Lower leg skin (tissue), 4 donors: ENCODE measurements around the gene DUSP5. TPM values are rescaled to one million over a fixed set of nuclear protein-coding genes. Genes with fewer than 3 reads are reported as not detected.
A peak's percentile ranks its signal among the peaks of the same experiment; 100 is the strongest.
"Not testable (repeated sequence)": the region's sequence is repeated elsewhere in the genome, so short reads cannot be mapped to it uniquely, and the experiment has no call there.

Experiments used
- DNase-seq, 2 donors: peaks; one replicate each; pipeline ENCODE4 v3.0.0-alpha.2; 2019; ENCODE audit warnings: low spot score in 2 of 2
- H3K4me3 ChIP-seq: fragments of 200-600 bp; sonication (generic); 2 replicates; pipeline ENCODE4 v1.5.1; 2017; ENCODE audit warnings: mild to moderate bottlenecking, low read depth; ENCODE audit not compliant: poor library complexity, severe bottlenecking
- POLR2A ChIP-seq, 2 donors: fragments of 450-650 bp; IDR thresholded peaks; one replicate each; pipeline ENCODE4 v1.6.1; 2016 to 2017; ENCODE audit warnings: antibody characterized with exemption in 2 of 2, mild to moderate bottlenecking in 1 of 2, moderate library complexity in 1 of 2
- WGBS, 2 donors: methylation state at CpG; one replicate each; pipeline ENCODE4 v1.1.5; 2018; 5-methylcytosine and 5-hydroxymethylcytosine counted together
- intact Hi-C: fragments of 100-400 bp; cut with DNase I; formaldehyde crosslinking; loops from one replicate; pipeline ENCODE4 v1.15.0; 2023; ENCODE audit warnings: low total_unique reads
- total RNA-seq, 4 donors: library from RNA; depleted of rRNA; stranded (reverse); fragments of >200 nt; gene quantifications; one replicate each; pipeline ENCODE4 v1.1.0, GENCODE V29; 2016
- TF ChIP-seq, protein P1 (sequence below), 3 donors: fragments of 450-650 bp; IDR thresholded peaks; one replicate each; pipeline ENCODE4 v1.5.1; 2016; ENCODE audit warnings: antibody characterized with exemption in 3 of 3, mild to moderate bottlenecking in 3 of 3, moderate library complexity in 2 of 3

The DUSP5 gene
- total RNA-seq, 4 donors from 2014 or later, result 29.8 to 57.2 (median 32.9) TPM

GRCh38 chr10:110461530-110461929, 36.2 kb upstream of the DUSP5 start:
- no peak overlapping the region for H3K4me3 ChIP-seq
- peak in 1 of 2 donors; percentile 6 for DNase-seq
- no peak for TF ChIP-seq POLR2A (IDR thresholded peaks at IDR 0.05)
- TF ChIP-seq, protein P1, sequence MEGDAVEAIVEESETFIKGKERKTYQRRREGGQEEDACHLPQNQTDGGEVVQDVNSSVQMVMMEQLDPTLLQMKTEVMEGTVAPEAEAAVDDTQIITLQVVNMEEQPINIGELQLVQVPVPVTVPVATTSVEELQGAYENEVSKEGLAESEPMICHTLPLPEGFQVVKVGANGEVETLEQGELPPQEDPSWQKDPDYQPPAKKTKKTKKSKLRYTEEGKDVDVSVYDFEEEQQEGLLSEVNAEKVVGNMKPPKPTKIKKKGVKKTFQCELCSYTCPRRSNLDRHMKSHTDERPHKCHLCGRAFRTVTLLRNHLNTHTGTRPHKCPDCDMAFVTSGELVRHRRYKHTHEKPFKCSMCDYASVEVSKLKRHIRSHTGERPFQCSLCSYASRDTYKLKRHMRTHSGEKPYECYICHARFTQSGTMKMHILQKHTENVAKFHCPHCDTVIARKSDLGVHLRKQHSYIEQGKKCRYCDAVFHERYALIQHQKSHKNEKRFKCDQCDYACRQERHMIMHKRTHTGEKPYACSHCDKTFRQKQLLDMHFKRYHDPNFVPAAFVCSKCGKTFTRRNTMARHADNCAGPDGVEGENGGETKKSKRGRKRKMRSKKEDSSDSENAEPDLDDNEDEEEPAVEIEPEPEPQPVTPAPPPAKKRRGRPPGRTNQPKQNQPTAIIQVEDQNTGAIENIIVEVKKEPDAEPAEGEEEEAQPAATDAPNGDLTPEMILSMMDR (IDR thresholded peaks at IDR 0.05), result no peak
- intact Hi-C loops, result no loop called here
- 75 to 82% methylated on average over 2 of the region's 2 CpGs for WGBS, 2 donors

GRCh38 chr10:110462166-110463095, 35.3 kb upstream of the DUSP5 start:
- H3K4me3 ChIP-seq, result no peak overlapping the region
- DNase-seq, result peak in 1 of 2 donors; percentile 72
- WGBS, 2 donors, result 81 to 85% methylated on average over 19 of the region's 19 CpGs
- intact Hi-C loops, result no loop called here
- TF ChIP-seq, protein P1 (IDR thresholded peaks at IDR 0.05), result no peak
- TF ChIP-seq POLR2A (IDR thresholded peaks at IDR 0.05), result no peak

- 96 to 97% methylated on average over 2 of the region's 2 CpGs for WGBS, 2 donors
- peak in 1 of 2 donors; percentile 34 for DNase-seq
- H3K4me3 ChIP-seq, intact Hi-C loops: not testable (repeated sequence)
These were observed 29.4 kb upstream of the DUSP5 start for GRCh38 chr10:110468258-110468657.

GRCh38 chr10:110470541-110470940, 27.2 kb upstream of the DUSP5 start:
- WGBS, 2 donors, result 82 to 88% methylated on average over 10 of the region's 10 CpGs
- H3K4me3 ChIP-seq, intact Hi-C loops: not testable (repeated sequence)
- peak in 1 of 2 donors; percentile 74 for DNase-seq

GRCh38 chr10:110471566-110472139, 26.1 kb upstream of the DUSP5 start:
- 84 to 87% methylated on average over 5 of the region's 5 CpGs for WGBS, 2 donors
- H3K4me3 ChIP-seq, result no peak overlapping the region
- DNase-seq, result peak in 1 of 2 donors; percentile 46
- TF ChIP-seq, protein P1 (IDR thresholded peaks at IDR 0.05), result no peak
- TF ChIP-seq POLR2A (IDR thresholded peaks at IDR 0.05), result no peak
- intact Hi-C loops, result no loop called here

- no peak for DNase-seq
- TF ChIP-seq, protein P1 (IDR thresholded peaks at IDR 0.05), result no peak
- TF ChIP-seq POLR2A (IDR thresholded peaks at IDR 0.05), result no peak
- H3K4me3 ChIP-seq, result no peak overlapping the region
- 62 to 66% methylated on average over 3 of the region's 3 CpGs for WGBS, 2 donors
- intact Hi-C loops, result no loop called here
These were observed 23.7 kb upstream of the DUSP5 start for GRCh38 chr10:110474017-110474416.
